Liver (tissue), 9 donors: ENCODE measurements around the gene YPEL2. TPM values are rescaled to one million over a fixed set of nuclear protein-coding genes. Genes with fewer than 3 reads are reported as not detected.

ENCODE experiments used
- DNase-seq: peaks from one replicate; pipeline ENCODE4 v3.0.0-alpha.2; 2017; ENCODE audit warnings: low spot score
- H3K27ac ChIP-seq, 2 donors: one replicate each; pipeline ENCODE4 v1.7.0; 2013; ENCODE audit warnings: inconsistent platforms in 2 of 2, low read length in 2 of 2, control low read depth in 1 of 2, low read depth in 1 of 2, mild to moderate bottlenecking in 1 of 2
- H3K27me3 ChIP-seq, 4 donors: one replicate each; pipeline versions ENCODE4 v1.6.1 to v1.7.0; 2013; ENCODE audit warnings: low read length in 3 of 4, inconsistent platforms in 1 of 4, mild to moderate bottlenecking in 1 of 4, moderate library complexity in 1 of 4; ENCODE audit not compliant: control insufficient read depth in 4 of 4, insufficient read depth in 4 of 4
- H3K36me3 ChIP-seq, 4 donors: one replicate each; pipeline versions ENCODE4 v1.6.1 to v1.7.0; 2013; ENCODE audit warnings: low read length in 3 of 4, mild to moderate bottlenecking in 3 of 4, low read depth in 1 of 4, moderate library complexity in 1 of 4; ENCODE audit not compliant: control insufficient read depth in 4 of 4, insufficient read depth in 3 of 4
- H3K4me1 ChIP-seq, 4 donors: one replicate each; pipeline versions ENCODE4 v1.6.1 to v1.7.0; 2013; ENCODE audit warnings: low read length in 3 of 4, mild to moderate bottlenecking in 3 of 4, moderate library complexity in 1 of 4; ENCODE audit not compliant: control insufficient read depth in 4 of 4, insufficient read depth in 4 of 4
- H3K4me3 ChIP-seq, 3 donors: one replicate each; pipeline versions ENCODE4 v1.6.1 to v1.7.0; 2013; ENCODE audit warnings: low read length in 3 of 3, control low read depth in 1 of 3, low read depth in 1 of 3, mild to moderate bottlenecking in 1 of 3
- H3K9ac ChIP-seq, 2 donors: one replicate each; pipeline ENCODE4 v1.7.0; 2013; ENCODE audit warnings: low read length in 2 of 2, mild to moderate bottlenecking in 2 of 2, moderate library complexity in 2 of 2, control low read depth in 1 of 2, low read depth in 1 of 2
- H3K9me3 ChIP-seq, 4 donors: one replicate each; pipeline versions ENCODE4 v1.6.1 to v1.7.0; 2013; ENCODE audit warnings: low read length in 3 of 4; ENCODE audit not compliant: control insufficient read depth in 4 of 4
- ATF3 ChIP-seq: IDR thresholded peaks from 2 replicates; pipeline ENCODE4 v1.6.1; 2016; ENCODE audit warnings: antibody characterized with exemption
- CTCF ChIP-seq: fragments of 150-350 bp; IDR thresholded peaks from 2 replicates; pipeline ENCODE4 v1.5.1; 2017; ENCODE audit warnings: improper control_type of control experiment, low read depth, low read length; ENCODE audit not compliant: missing input control
- EGR1 ChIP-seq, 2 donors: IDR thresholded peaks; 2 replicates each; pipeline ENCODE4 v1.6.1; 2016 to 2018; ENCODE audit warnings: antibody characterized with exemption in 2 of 2, low read depth in 2 of 2
- FOXA1 ChIP-seq: IDR thresholded peaks from 2 replicates; pipeline ENCODE4 v1.6.1; 2016; ENCODE audit warnings: antibody characterized with exemption
- HNF4A ChIP-seq, 2 donors: conservative IDR thresholded peaks; 2 replicates each; pipeline ENCODE4 v1.6.1; 2016; ENCODE audit warnings: antibody characterized with exemption in 2 of 2, mild to moderate bottlenecking in 2 of 2
- MAX ChIP-seq: IDR thresholded peaks from 2 replicates; pipeline ENCODE4 v1.6.1; 2016; ENCODE audit warnings: antibody characterized with exemption
- REST ChIP-seq: IDR thresholded peaks from 2 replicates; pipeline ENCODE4 v1.6.1; 2016; ENCODE audit warnings: antibody characterized with exemption, mild to moderate bottlenecking
- RXRA ChIP-seq, 2 donors: IDR thresholded peaks; 2 replicates each; pipeline ENCODE4 v1.6.1; 2017 to 2018; ENCODE audit warnings: antibody characterized with exemption in 2 of 2, mild to moderate bottlenecking in 1 of 2
- SP1 ChIP-seq: IDR thresholded peaks from 2 replicates; pipeline ENCODE4 v1.6.1; 2018; ENCODE audit warnings: antibody characterized with exemption, mild to moderate bottlenecking
- YY1 ChIP-seq: IDR thresholded peaks from 2 replicates; pipeline ENCODE4 v1.6.1; 2016; ENCODE audit warnings: antibody characterized with exemption, mild to moderate bottlenecking
- ZBTB33 ChIP-seq: IDR thresholded peaks from 2 replicates; pipeline ENCODE4 v1.6.1; 2016; ENCODE audit warnings: antibody characterized with exemption
- WGBS: extraction: QIAGEN DNeasy Blood & Tissue Kit; methylation state at CpG from one replicate; pipeline ENCODE4 v1.1.7; 2013; 5-methylcytosine and 5-hydroxymethylcytosine counted together
- polyA plus RNA-seq, 2 donors: library from polyadenylated mRNA; stranded (reverse) in 1 of 2; unstranded in 1 of 2; fragments of 200-250 nt in 1 of 2; fragments of >200 nt in 1 of 2; fragmentation: Nextera tagmentation in 1 of 2; extraction: Ambion mirVana in 1 of 2; gene quantifications; one replicate each; pipeline versions ENCODE4 v1.2.1 to v1.2.3, GENCODE V29; 2013 to 2015
- total RNA-seq, 2 donors: library from RNA; depleted of rRNA; stranded (reverse); fragments of >200 nt; gene quantifications; one replicate each; pipeline ENCODE4 v1.2.3, GENCODE V29; 2014
- donor health status: healthy.
- donor health status: healthy.
- donor health status: healthy.
- donor health status: healthy.
- donor health status: healthy.

The YPEL2 gene
- total and polyA plus RNA-seq, 4 donors: 4.2 to 23.8 (median 11.3) TPM

- Histone ChIP-seq H3K9me3 (no peaks in the 10 kb centered on the region), H3K4me3 (no peak overlapping the region), H3K36me3 (peaks cover 0 to 2% (median 0%) of the 10 kb centered on the region in 4 donors), H3K9ac (no peak overlapping the region), H3K27me3 (no peaks in the 10 kb centered on the region), H3K4me1 (peaks cover 7 to 62% (median 42%) of the 10 kb centered on the region in 4 donors), H3K27ac (no peak overlapping the region)
- no peak for DNase-seq
- TF ChIP-seq RXRA (IDR thresholded peaks at IDR 0.05) (no peak), HNF4A (conservative IDR thresholded peaks at IDR 0.05) (no peak)
- WGBS: 90% methylated on average over 5 of the region's 5 CpGs
These were observed 6.4 kb downstream of the YPEL2 start for GRCh38 chr17:59337741-59338299.

GRCh38 chr17:59338498-59338897 is 7.0 kb downstream of the YPEL2 start:
- WGBS: 88% methylated on average over 5 of the region's 5 CpGs
- H3K27ac ChIP-seq: no peak overlapping the region
- H3K36me3 ChIP-seq: peaks cover 0 to 2% (median 0%) of the 10 kb centered on the region in 4 donors
- H3K9me3 ChIP-seq: no peaks in the 10 kb centered on the region
- TF ChIP-seq EGR1 (IDR thresholded peaks at IDR 0.05; ENCODE audit: low read depth in 2 of 2) (no peak), FOXA1 (no peak), REST (no peak), CTCF (no peak), MAX (no peak), HNF4A (conservative IDR thresholded peaks at IDR 0.05) (no peak), SP1 (no peak), ATF3 (no peak), YY1 (no peak), ZBTB33 (no peak)
- DNase-seq: no peak
- no peaks in the 10 kb centered on the region for H3K27me3 ChIP-seq
- H3K9ac ChIP-seq: no peak overlapping the region
- H3K4me1 ChIP-seq: peaks cover 7 to 56% (median 35%) of the 10 kb centered on the region in 4 donors
- no peak overlapping the region for H3K4me3 ChIP-seq
